Activated CD4-positive, alpha-beta memory T cell treated with anti-CD3 and anti-CD28 coated beads for 36 hours (primary cell): ENCODE data around the gene IL22RA2. TPM values are rescaled to one million over a fixed set of nuclear protein-coding genes. Genes with fewer than 3 reads are reported as not detected.

Source experiments
- CTCF ChIA-PET: fragments of 350-600 bp; sonication (Branson Sonifier 250); formaldehyde crosslinking; loops from one replicate; lab custom pipeline; 2021; ENCODE audit warnings: antibody characterized with exemption, inconsistent platforms; lab: Charles Lee
- POLR2A ChIA-PET: fragments of 350-600 bp; sonication (Branson Sonifier 250); formaldehyde crosslinking; loops from one replicate; lab custom pipeline; 2021; ENCODE audit warnings: antibody characterized with exemption; lab: Charles Lee
- DNase-seq: peaks from one replicate; pipeline ENCODE4 v3.0.0-alpha.2; 2020
- H3K27ac Mint-ChIP-seq: one replicate; pipeline ENCODE4 v1.8.0; 2021; ENCODE audit warnings: mixed read lengths
- H3K27me3 Mint-ChIP-seq: one replicate; pipeline ENCODE4 v1.8.0; 2021; ENCODE audit warnings: mixed read lengths
- H3K36me3 Mint-ChIP-seq: one replicate; pipeline ENCODE4 v1.8.0; 2021; ENCODE audit warnings: mixed read lengths
- H3K4me1 Mint-ChIP-seq: one replicate; pipeline ENCODE4 v1.8.0; 2021; ENCODE audit warnings: low read depth, mixed read lengths
- H3K4me3 Mint-ChIP-seq: one replicate; pipeline ENCODE4 v1.8.0; 2021; ENCODE audit warnings: mild to moderate bottlenecking, mixed read lengths
- H3K9me3 Mint-ChIP-seq: one replicate; pipeline ENCODE4 v1.8.0; 2021; ENCODE audit warnings: mixed read lengths
- intact Hi-C: fragments of 100-400 bp; cut with micrococcal nuclease; formaldehyde crosslinking; loops from one replicate; pipeline ENCODE4 v1.15.1; 2023
- total RNA-seq, 2 experiments: library from RNA; stranded (reverse); gene quantifications; one replicate each; pipeline ENCODE4 v1.2.3, GENCODE V29; 2021

IL22RA2 gene
- total RNA-seq, 2 experiments from 2014 or later = not detected

DNA sequence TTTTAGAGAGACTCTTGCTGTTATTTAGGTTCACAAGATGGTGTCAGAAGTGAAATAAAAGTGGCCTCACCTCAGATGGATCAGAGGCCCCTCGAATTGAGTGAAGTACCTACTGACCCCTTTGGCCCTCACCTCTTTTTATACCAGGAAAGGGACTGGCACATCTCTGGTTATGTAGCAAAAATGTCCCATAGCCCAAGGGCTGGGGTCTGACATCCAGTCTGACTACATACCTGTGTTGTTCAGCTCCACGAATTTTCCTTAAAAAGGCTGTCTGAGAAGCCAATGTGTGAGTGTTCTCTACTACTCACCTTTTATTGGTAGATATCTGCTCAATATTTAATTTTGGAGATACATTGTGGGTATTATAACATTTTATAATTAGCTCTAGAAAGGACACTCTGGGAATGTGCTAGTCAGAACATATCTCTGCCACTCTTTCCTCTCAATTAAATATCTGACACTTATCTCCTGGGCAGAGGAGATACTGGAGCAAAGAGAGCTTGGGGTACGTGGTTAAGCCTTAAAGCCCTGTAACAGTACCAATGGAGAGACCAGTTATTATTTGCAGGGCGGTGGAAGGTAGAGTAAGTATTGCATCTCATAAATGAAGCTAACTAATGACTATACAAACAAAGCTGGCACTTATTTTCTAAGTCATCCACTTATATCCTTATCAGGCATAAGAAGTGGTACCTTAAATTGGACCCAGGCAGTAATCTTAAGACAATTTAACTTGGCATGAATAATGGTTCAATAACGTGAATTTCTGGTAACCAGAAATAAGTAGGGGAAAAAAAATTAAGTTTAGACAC, 20.0 kb upstream of the IL22RA2 start:
- Mint-ChIP-seq H3K27ac (no peak overlapping the region), H3K4me1 (peaks cover 11% of the 10 kb centered on the region), H3K4me3 (no peak overlapping the region), H3K36me3 (peaks cover 15% of the 10 kb centered on the region), H3K27me3 (no peaks in the 10 kb centered on the region), H3K9me3 (peaks cover 14% of the 10 kb centered on the region)
- no peak for DNase-seq
- ChIA-PET CTCF (no interaction called here), POLR2A (no interaction called here)
- intact Hi-C loops = no loop called here

DNA sequence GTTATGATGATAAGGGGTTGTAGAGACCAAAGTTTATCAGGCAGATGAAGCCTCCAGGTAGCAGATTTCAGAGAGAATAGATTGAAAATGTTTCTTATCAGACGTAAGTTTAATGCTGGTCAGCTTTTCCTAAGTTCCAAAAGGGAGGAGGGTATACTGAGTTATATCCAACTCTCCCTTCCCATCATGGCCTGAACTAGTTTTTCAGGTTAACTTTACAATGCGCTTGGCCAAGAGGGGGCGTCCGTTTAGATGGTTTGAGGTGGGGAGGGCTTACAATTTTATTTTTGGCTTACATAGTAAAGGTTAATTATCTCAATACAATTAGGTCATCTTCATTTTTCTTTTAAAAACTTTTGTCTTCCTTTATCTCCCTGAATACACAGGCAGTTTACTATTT, 19.4 kb upstream of the IL22RA2 start:
- POLR2A ChIA-PET = no interaction called here
- Mint-ChIP-seq H3K27me3 (no peaks in the 10 kb centered on the region), H3K36me3 (peaks cover 10% of the 10 kb centered on the region), H3K4me1 (peaks cover 9% of the 10 kb centered on the region), H3K4me3 (no peak overlapping the region), H3K9me3 (peaks cover 17% of the 10 kb centered on the region), H3K27ac (no peak overlapping the region)
- intact Hi-C loops = no loop called here
- CTCF ChIA-PET = no interaction called here
- no peak for DNase-seq

DNA sequence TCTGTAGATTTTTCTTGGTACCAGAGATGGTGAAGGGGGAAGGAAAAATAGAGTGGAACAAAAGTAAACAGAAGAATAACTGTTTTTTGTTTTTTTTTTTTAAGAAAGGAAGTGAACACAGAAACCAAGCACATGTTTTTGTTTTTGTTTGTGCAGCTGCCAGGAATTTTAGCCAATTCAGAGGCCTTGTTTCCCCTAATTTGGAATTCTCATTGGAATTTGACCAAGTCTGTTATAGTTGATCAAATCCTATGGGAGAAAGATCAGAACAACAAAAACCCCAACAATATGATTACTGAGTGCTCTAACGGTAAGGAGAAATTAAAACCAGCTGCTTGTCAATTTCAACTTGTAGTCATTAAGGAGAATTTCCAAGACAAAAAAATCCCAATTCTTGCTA, 18.2 kb upstream of the IL22RA2 start:
- Mint-ChIP-seq H3K4me1 (peaks cover 7% of the 10 kb centered on the region), H3K4me3 (no peak overlapping the region), H3K27me3 (no peaks in the 10 kb centered on the region), H3K36me3 (peaks cover 8% of the 10 kb centered on the region), H3K9me3 (peaks cover 17% of the 10 kb centered on the region), H3K27ac (no peak overlapping the region)
- ChIA-PET POLR2A (no interaction called here), CTCF (no interaction called here)
- DNase-seq = no peak
- intact Hi-C loops = no loop called here

DNA sequence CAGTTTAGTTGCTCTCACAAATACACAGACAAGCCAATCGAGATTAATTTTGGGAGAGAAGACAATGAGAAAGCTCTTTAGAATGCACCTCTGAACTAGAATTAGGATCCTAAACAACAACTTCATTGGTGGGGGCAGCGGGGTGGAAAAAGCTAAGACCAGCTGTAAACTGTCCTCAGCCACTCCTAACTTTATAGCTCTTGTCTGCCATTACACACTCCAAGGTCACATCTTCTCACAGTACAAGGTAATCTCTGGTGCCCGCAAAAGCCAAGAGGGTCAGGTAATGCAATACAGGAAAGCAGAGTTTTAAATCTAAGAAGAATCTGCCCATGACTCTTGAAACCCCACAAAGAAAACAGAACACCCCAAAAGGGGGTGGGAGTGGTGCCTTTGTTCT, 17.8 kb upstream of the IL22RA2 start:
- peaks cover 19% of the 10 kb centered on the region for H3K9me3 Mint-ChIP-seq
- H3K27me3 Mint-ChIP-seq = no peaks in the 10 kb centered on the region
- DNase-seq = no peak
- intact Hi-C loops = no loop called here
- POLR2A ChIA-PET = no interaction called here
- no peak overlapping the region for H3K27ac Mint-ChIP-seq
- peaks cover 4% of the 10 kb centered on the region for H3K4me1 Mint-ChIP-seq
- H3K36me3 Mint-ChIP-seq = peaks cover 9% of the 10 kb centered on the region
- CTCF ChIA-PET = no interaction called here
- H3K4me3 Mint-ChIP-seq = no peak overlapping the region

DNA sequence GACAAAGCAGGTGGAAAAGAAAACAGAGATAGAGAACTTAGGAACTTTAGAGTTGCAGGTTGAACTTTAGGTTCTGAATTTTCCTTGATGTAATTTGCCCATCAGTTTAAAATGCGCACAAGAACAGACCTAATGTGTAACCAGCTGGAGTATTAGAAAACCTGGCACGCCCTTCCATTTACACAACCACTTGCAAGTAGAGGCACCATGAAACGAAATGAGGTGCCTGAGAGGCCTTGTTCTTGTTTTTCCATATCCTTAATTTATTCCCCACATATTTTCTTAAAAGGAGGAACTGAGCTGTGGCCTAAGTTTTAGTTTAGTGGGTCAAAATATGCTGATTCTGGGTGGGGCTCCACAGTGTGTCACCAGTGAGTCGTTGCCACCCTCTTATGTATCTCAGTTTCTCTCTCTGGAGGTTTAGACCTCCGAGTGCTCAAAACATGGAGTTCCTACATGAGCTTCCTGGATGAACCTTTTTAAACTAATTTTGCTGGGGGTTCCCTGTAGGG, 17.2 kb upstream of the IL22RA2 start:
- intact Hi-C loops = no loop called here
- ChIA-PET CTCF (no interaction called here), POLR2A (no interaction called here)
- no peak for DNase-seq
- no peak overlapping the region for H3K4me3 Mint-ChIP-seq
- H3K36me3 Mint-ChIP-seq = peaks cover 11% of the 10 kb centered on the region
- peaks cover 21% of the 10 kb centered on the region for H3K9me3 Mint-ChIP-seq
- no peaks in the 10 kb centered on the region for H3K4me1 Mint-ChIP-seq
- H3K27ac Mint-ChIP-seq = no peak overlapping the region
- H3K27me3 Mint-ChIP-seq = no peaks in the 10 kb centered on the region

DNA sequence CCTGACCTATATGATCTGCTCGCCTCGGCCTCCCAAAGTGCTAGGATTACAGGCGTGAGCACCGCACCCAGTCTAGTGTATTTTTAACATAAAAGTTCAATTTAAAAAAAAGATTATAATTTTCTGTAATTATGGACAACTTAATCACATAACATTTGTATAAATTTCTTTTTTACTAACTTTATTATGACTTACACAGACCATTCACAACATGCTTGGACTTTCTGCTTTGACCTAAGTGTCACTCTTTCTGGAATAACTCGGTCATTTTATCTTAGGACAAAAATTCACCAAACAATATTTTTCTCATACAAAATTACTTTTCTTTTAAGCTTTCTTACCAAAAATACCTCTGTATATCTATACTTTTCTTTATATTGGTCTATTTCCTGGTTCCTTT, 15.4 kb upstream of the IL22RA2 start:
- DNase-seq = no peak
- Mint-ChIP-seq H3K27ac (no peak overlapping the region), H3K27me3 (peaks cover 3% of the 10 kb centered on the region), H3K4me3 (no peak overlapping the region), H3K36me3 (peaks cover 11% of the 10 kb centered on the region), H3K9me3 (peaks cover 30% of the 10 kb centered on the region), H3K4me1 (no peaks in the 10 kb centered on the region)
- CTCF ChIA-PET = no interaction called here
- intact Hi-C loops = no loop called here
- POLR2A ChIA-PET = no interaction called here

DNA sequence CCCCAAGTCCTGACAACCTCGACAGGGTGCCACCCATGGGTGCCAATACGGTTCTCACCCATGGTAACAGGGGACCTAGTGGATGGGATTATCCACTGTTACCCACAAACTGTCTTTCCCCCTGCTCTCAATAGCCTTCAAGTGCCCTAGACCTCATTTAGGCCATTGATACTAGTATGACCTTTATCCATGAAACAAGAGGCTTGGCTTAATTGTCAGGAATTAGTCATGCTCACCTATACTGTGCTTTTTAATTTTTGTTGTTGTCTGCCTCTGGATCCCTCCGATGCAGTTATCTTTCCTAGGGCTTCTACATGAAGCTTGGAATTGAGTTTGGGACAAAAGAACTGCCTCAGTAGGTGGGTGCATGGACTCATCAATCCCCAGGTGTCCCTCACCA, 11.8 kb upstream of the IL22RA2 start:
- no peak overlapping the region for H3K27ac Mint-ChIP-seq
- H3K27me3 Mint-ChIP-seq = peaks cover 3% of the 10 kb centered on the region
- H3K9me3 Mint-ChIP-seq = peaks cover 56% of the 10 kb centered on the region
- H3K36me3 Mint-ChIP-seq = peaks cover 15% of the 10 kb centered on the region
- H3K4me1 Mint-ChIP-seq = no peaks in the 10 kb centered on the region
- POLR2A ChIA-PET = no interaction called here
- no peak overlapping the region for H3K4me3 Mint-ChIP-seq
- intact Hi-C loops = no loop called here
- CTCF ChIA-PET = no interaction called here
- DNase-seq = no peak

DNA sequence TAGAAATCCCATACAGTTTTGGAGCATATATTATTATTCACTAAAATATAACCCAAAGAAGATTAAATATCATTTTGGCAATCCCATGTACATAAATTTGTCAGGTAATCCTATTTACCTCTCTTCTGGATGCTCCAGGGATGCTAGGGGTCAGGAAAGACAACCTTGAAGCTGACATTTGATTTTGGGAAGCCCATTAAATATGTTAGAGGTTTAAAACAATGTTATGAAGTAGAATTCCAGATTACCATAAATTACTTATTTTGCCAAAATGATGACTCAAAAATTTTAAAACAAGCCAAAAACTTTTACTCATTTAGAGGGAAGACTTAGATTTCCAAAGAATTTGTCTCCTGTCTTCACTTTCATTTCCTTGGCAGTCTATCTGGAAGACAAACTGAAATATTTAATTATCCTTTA, 9.2 kb upstream of the IL22RA2 start:
- ChIA-PET POLR2A (no interaction called here), CTCF (no interaction called here)
- intact Hi-C loops = no loop called here
- Mint-ChIP-seq H3K27me3 (peaks cover 3% of the 10 kb centered on the region), H3K27ac (no peak overlapping the region), H3K36me3 (peaks cover 11% of the 10 kb centered on the region), H3K4me1 (no peaks in the 10 kb centered on the region), H3K9me3 (peaks cover 44% of the 10 kb centered on the region), H3K4me3 (no peak overlapping the region)
- DNase-seq = no peak

DNA sequence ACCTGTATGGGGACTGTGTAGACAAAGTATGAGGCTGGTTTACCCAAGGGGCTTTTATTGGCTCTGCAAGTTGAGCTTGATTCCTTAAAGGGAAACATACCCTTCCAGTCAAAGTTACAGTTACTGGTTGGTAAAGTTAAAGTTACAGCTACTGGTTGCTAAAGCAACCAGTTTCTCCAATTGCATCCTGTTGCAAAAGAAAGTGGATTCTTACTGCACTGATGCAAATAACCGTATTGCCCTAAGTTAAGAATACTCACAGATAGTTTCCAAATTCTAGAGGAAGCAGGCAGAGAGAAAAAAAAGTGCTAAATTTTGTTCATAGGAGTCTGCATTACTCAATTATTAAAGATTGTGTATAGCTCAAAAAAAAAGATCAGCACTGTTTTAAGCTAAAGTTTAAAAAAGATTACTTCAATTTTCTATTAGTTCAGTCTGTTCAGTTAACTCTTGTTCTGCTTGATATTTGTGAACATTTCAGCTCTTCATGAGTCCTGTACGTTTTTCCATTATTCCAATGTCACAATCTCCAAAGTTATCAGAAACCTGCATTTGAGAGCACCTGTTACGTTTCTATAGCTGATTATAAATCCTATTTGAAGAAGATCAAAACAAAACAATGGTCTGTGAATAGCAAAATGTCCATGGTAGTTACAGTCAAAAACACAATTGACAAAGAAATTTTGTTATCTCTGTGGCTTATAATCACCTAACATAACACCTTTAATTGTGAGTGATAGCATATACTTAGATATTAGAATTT, 8.6 kb upstream of the IL22RA2 start:
- H3K27me3 Mint-ChIP-seq = peaks cover 3% of the 10 kb centered on the region
- DNase-seq = no peak
- intact Hi-C loops = no loop called here
- peaks cover 44% of the 10 kb centered on the region for H3K9me3 Mint-ChIP-seq
- POLR2A ChIA-PET = no interaction called here
- peaks cover 11% of the 10 kb centered on the region for H3K36me3 Mint-ChIP-seq
- no peak overlapping the region for H3K27ac Mint-ChIP-seq
- CTCF ChIA-PET = no interaction called here
- H3K4me3 Mint-ChIP-seq = no peak overlapping the region
- H3K4me1 Mint-ChIP-seq = no peaks in the 10 kb centered on the region

DNA sequence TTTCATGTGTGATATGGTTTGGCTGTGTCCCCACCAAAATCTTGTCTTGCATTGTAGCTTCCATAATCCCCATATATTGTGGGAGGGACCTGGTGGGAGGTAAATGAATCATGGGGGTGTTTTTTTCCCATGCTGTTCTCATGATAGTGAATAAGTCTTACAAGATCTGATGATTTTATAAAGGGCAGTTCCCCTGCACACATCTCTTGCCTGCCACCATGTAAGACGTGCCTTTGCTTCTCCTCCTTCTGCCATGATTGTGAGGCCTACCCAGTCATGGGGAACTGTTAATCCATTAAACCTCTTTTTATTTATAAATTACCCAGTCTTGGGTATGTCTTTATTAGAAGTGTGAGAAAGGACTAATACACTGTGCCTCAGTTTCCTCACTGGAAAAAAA, 4.2 kb upstream of the IL22RA2 start:
- ChIA-PET CTCF (interaction anchor here (0.9 to 1.4 kb wide), 3 partner anchors 11 to 101 kb away, joined by 3 read pairs; no protein-coding TSS in a partner anchor), POLR2A (no interaction called here)
- Mint-ChIP-seq H3K4me1 (peaks cover under 1% of the 10 kb centered on the region), H3K27ac (no peak overlapping the region), H3K27me3 (no peaks in the 10 kb centered on the region), H3K4me3 (no peak overlapping the region), H3K36me3 (peaks cover 6% of the 10 kb centered on the region), H3K9me3 (peaks cover 17% of the 10 kb centered on the region)
- DNase-seq = no peak
- intact Hi-C loops = no loop called here

DNA sequence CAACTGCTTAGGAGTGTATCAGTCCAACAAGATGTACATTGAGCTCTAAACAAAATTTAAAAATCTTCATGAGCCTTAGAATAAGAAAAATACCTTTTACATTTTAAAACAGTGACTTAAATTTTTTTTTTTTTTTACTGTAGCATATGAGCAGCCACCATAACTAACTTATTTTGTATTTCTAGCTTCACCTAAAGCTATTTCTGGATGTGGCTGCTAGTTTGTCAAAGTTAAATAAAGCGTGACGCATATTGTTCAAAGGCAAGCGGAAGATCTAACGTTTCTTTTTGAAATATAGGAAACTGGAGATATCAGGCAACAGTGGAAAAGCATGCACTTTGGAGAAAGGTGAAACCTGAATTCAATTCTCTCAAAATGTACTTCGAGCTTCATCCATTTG, 3.3 kb upstream of the IL22RA2 start:
- Mint-ChIP-seq H3K27me3 (no peaks in the 10 kb centered on the region), H3K4me3 (no peak overlapping the region), H3K27ac (no peak overlapping the region), H3K4me1 (peaks cover 8% of the 10 kb centered on the region), H3K9me3 (peaks cover 11% of the 10 kb centered on the region), H3K36me3 (peaks cover 3% of the 10 kb centered on the region)
- ChIA-PET POLR2A (no interaction called here), CTCF (interaction anchor here (0.9 kb wide), 1 partner anchor 79 kb away, joined by 3 read pairs; no protein-coding TSS in a partner anchor)
- intact Hi-C loops = no loop called here
- DNase-seq = no peak

DNA sequence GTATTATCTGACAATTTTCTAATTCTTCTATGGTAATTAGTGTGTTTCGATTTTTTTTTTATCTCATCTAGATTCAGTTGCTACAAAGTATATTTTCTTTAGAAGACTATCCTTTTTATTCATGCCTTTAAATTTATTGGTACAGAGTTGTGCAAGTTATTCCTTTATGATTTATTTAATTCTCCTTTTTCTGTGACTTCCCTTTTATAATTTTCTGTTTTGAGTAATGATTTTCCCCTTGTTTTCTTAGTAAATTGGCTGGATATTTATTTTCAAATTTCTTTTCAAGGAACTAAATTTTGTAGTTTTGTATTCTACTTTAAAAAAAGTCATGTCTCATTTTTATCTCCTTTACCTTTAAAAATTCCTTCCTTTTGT, 2.4 kb upstream of the IL22RA2 start:
- CTCF ChIA-PET = interaction anchor here (1.4 kb wide), 1 partner anchor 10 kb away, joined by 6 read pairs; no protein-coding TSS in a partner anchor
- POLR2A ChIA-PET = no interaction called here
- Mint-ChIP-seq H3K27ac (no peak overlapping the region), H3K4me1 (peaks cover 15% of the 10 kb centered on the region), H3K9me3 (peaks cover 5% of the 10 kb centered on the region), H3K27me3 (no peaks in the 10 kb centered on the region), H3K4me3 (no peak overlapping the region), H3K36me3 (peaks cover 2% of the 10 kb centered on the region)
- no peak for DNase-seq
- intact Hi-C loops = no loop called here
